Measurements from ENCODE around the gene NR1I2. TPM values are rescaled to one million over a fixed set of nuclear protein-coding genes. Genes with fewer than 3 reads are reported as not detected.

NR1I2 gene
- total RNA-seq, 1 donor from 2014 or later: not detected

DNA sequence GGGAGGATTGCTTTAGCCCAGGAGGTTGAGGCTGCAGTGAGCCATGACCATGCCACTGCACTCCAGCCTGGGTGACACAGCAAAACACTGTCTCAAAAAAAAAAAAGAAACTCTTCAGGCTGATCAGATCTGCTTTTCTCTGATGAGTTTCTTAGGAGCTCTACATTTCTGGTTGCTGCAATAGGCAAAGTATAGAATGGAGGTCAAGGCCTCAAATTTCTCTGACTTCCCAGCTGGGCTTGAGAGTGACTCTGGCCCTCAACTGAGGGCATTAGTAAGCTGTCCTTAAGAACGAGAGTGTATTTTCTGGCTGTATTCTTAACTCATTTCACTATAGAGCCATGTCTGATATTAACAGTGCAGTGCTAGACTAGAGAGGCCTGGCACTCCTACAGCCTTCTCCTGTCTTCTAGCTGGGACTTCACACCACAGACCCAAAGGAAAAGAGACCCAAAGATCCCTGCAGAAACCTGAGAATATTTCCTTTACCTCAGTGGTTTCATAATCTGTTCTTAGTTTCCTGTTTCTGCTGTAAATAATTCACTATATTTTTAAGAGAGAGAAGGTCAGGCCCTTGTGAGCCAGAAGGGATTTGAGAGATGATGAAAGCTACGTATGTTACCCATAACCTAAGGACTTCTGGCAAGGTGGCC is 2.0 kb upstream of the NR1I2 start:
- DNase-seq: no peak

DNA sequence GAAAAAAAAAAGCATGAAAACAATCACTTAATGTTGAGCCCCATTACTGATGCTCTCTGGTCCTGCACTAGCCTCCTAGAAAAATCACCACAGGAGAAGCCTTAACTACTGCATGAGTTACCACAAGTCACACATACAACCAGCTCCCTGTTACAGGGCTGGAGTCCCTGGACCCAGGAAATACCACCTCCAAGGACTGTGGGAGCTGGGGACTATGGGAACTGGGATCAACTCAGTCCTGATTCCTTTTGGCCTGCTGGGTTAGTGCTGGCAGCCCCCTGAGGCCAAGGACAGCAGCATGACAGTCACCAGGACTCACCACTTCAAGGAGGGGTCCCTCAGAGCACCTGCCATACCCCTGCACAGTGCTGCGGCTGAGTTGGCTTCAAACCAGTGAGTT is 559 bp downstream of the NR1I2 start:
- DNase-seq: no peak

DNA sequence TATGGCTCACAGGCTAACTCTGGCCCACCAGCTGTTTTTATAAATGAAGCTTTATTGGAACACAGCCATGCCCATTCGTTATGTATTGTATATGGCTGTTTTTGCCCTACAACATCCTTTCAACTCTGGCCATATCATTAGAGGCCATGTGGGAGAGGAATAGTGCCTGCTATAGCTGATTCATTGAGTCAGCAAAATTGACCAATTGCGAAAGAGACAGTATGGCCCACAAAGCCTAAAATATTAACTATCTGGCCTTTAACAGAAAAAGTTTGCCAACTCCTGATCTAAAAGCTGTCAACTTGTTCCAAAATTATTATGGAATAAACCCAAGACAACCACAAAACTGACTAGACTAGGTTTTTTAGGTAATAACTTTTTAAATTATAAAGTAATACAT is 1.4 kb downstream of the NR1I2 start:
- no peak for DNase-seq

DNA sequence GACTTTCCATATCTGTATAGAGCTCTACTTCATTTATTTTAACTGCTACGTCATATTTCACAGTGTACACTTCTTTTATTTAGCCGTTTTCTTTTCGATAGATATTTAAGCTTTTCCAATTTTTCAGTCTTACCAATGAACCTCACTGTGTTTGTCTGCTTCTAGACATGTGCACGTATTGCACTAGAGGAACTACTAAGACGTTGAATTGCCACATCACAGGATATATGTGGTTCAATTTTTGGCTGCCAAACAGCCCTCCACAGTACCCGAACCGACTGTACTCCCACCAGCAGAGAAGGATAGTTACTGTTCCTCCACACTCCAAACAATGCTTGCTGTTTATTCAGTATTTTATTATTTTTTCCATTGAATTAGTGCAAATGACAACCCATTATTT is 2.0 kb downstream of the NR1I2 start:
- no peak for DNase-seq

DNA sequence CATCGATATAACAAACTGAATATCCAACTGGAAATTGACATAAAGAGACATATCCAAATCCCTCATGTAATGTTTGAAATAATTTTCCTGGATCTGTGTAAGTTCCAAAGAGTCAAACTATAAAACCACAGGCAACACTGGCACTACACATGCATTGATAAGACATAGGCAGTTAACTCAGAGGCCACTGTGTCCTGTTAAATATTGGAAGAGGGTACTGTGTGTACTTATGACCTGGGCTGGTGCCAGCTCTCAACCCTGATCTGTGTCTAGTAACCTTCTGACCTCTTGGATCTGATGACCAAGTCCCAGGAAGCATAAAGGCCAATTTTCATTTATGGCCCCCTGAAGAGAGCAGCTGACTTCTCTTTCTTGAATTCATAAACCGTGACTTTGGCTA is 4.5 kb downstream of the NR1I2 start:
- no peak for DNase-seq

DNA sequence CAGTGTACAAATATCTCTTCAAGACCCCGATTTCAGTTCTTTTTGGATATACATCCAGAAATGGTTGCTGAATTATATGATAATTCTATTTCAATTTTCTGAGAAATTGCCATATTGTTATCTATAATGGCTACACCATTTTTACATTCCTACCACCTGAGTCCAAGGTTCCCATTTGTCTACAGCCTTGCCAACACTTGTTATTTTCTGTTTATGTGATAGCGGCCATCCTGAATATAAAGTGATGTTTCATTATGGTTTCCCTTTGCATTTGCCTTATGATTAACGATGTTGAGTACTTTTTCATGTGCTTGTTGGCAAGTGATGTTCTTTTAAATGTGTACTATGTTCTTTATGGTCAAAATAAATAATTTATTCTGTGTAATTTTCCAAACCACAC is 8.5 kb downstream of the NR1I2 start:
- DNase-seq: no peak

DNA sequence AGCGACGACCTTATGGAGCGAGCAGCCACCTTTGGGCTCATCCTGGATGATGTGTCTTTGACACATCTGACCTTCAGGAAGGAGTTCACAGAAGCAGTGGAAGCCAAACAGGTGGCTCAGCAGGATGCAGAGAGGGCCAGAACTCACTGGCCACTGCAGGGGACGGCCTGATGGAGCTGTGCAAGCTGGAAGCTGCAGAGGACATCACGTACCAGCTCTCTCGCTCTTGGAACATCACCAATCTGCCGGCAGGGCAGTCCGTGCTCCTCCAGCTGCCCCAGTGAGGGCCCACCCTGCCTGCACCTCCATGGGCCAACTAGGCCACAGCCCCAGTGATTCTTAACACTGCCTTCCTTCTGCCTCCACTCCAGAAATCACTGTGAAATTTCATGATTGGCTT is 10.4 kb downstream of the NR1I2 start:
- DNase-seq: no peak

DNA sequence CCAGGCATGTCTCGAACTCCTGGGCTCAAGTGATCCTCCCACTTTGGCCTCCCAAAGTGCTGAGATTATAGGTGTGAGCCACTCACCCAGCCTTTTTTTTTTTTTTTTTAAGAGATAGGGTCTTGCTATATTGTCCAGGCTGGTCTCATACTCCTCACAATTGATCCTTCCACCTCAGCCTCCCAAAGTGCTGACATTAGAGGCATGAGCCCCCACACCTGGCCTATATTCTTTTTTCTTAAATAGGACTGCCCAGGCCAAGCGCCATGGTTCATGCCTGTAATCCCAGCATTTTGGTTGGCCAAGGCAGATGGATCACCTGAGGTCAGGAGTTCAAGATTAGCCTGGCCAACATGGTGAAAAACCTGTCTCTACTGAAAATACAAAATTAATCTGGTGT is 12.5 kb downstream of the NR1I2 start:
- no peak for DNase-seq

DNA sequence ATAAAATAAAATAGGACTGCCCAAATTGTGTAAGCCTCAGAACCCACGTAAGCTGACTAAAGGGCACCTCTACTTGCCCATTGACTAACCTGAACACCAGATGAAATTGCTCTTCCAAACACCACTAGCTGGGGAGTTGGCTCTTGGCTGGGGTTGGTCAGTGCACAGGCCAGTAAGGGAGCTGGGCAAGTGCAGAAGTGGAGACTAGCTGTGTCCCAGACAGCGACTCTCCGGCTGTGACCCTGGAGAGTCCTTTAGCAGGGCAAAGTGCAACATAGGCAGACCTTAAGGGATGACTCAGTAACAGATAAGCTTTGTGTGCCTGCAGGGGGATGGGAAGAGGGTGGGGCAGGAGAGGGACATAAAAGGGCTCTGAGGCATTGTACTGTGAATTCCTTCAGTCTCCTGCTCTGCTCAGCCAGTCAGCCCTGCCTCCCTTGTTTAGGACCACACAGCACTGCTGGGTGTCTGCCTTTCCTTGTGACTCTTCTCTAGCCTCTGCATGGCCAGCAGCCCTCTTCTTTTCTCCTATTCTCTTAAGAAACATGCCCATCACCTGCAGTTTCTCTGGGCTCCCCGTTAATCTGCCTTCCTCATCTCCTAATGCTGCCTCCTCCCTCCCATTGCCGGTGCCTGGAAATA is 13.2 kb downstream of the NR1I2 start:
- no peak for DNase-seq

DNA sequence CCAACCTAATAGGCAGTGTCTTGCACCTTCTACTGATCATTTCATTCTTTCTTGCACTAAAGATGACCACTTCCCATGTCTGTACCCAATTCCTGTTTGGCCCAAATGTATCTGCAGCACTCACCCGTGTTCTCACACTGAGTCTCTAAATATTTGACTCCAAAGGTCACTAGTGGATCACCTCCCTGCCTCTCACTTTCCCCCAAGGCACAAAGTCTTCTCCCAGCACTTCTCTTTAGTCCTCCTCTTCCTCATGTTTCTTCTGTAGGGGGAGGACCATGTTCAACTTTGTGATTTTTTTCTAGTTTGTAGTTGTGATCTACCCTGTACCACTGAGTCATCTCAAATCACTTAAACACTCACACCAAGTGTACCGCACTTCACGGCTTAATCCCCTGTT is 13.9 kb downstream of the NR1I2 start:
- no peak for DNase-seq

DNA sequence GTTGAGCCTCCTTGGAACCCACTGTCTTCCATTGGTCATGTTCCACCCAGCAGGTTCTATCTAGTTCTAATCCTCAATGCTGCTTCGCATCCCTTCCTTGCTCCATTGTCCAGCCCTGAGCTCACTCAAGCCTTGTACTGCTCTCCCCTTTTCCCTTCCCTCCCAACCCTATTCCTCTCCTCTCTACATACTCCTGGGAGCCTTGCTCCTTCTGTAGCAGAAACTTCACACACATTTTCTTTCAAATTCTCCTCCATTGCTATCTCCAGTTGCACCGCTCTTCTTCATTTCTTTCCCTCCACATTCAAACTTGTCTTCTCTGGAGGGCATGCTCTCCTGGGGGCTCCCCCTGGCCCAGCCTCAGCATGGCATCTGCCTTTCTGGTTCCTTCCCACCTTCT is 14.5 kb downstream of the NR1I2 start:
- DNase-seq: no peak

DNA sequence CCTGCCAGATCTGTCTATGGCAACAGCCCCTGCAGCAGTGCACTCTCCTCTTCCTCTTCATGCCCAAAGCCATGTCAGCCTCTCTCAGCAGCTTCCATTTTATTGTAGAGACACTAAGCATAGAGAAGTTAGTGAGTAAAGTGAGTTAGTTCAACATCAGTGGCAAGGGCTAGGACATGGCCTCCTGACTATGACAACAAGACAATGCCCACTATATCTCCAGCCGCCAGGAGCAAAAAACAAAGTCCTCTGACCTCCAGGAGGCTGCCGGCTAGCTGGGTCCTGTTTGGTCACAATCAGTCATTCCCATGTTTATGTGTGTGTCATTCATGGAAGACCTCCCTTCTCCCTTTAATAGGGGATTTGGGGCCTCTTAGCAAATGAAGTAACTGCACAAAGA is 14.9 kb downstream of the NR1I2 start:
- no peak for DNase-seq

DNA sequence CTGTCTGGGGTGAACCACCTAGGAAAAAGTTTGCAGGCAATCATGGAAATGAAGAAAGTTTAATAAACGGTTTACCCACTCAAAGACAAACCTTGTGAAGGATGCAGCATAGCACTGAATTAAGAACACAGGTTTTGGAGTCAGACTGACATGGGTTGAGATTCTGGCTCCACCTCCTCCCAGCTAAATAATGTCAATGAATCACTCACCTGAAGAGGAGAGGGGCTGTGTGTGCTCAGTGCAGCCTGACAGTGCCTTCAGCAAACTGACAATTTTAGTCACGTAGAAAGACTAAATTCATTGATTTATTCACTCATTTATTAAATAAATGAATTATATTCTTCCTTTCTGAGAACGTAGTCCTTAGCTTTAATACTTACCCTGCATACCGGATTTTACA is 18.9 kb downstream of the NR1I2 start:
- no peak for DNase-seq

DNA sequence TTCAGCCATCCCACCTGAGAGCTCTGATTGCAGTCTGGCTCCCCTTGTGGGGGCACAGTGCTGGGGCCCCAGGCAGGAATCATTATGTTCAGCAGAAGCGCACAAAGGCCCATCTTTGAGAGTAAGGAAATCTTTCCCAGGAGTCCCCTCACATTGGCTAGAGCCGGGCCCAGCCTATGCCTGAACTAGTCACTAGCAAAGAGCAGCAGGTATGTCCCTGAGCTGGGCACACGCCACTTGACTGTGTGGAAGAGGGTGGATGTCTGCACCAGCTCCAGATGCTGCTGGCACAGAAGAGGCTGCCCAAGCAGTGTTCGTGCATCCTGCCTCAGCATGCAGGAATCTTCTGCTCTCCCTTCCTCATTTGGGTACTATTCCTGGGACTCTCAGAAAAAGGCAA is 26.3 kb downstream of the NR1I2 start:
- DNase-seq: no peak

DNA sequence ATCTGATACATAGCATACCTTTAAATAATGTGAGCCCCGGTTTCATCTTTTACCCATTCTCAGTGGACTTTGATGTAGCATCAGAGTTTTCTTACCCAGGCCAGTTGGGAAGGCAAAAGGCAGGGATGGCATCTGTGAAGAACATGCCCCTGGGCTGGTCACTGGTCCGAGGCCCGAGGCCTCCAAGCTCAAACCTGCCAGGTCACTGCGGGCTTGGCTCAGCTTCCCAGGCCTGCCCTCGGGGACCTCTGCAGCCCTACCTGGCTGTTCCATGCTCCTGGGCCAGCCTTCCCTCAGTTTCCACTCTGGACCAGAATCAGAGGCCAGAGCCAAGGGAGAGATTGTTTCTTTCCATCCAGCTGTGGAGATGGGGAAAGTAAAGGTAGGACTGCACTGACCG is 26.9 kb downstream of the NR1I2 start:
- no peak for DNase-seq

DNA sequence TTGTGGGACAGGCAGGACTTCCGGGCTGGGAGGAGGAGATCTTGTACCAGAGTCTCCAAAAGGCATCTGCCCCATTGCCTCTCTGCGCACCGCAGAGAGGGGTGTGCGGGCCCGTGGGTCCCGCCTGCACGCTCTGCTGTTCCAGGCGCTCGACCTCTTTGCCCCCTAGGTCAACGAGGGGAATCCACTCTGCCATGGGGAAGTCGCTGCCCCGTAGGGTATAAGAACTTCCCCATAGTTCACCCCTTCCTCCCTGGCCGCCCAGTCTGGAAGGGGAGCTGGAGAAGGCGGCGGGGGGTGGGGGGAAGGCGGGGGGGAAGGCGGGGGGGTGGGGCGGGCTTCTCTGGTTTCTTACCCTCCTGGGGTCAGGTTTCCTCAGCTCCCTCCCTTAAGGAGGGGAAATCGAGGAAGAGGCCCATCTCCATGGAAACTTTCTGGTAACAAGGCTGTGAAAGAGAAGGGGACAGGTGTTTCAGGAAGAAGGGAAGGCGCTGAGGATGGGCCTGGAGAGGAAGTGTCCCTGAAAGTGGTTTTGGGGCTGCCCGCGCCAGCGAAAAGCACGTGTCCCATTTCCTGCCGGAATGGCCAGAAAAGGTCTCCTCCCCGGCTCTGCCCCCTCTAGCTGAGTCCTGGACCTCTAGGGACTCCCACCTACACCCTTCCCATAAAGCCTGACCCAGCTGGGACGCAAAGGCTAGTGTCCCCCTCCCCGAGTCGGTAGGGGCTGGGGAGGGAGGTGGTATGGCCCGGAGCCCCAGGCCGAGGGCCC is 27.5 kb downstream of the NR1I2 start:
- DNase-seq: peak; percentile 24

DNA sequence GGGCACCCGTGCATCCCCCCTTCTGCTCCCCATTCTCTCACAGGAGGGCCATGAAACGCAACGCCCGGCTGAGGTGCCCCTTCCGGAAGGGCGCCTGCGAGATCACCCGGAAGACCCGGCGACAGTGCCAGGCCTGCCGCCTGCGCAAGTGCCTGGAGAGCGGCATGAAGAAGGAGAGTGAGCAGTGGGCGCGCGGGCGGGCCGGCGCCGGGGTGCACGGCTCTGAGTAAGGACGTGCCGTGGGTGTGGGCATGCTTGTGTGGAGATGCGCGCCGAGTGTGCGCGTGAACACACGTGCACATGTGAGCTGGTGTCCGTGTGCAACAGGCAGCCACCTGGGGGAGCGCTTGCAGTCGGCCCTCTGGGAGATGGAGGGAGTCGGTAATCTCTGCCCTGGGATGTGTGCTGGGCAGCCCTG is 28.1 kb downstream of the NR1I2 start:
- peak; percentile 35 for DNase-seq

DNA sequence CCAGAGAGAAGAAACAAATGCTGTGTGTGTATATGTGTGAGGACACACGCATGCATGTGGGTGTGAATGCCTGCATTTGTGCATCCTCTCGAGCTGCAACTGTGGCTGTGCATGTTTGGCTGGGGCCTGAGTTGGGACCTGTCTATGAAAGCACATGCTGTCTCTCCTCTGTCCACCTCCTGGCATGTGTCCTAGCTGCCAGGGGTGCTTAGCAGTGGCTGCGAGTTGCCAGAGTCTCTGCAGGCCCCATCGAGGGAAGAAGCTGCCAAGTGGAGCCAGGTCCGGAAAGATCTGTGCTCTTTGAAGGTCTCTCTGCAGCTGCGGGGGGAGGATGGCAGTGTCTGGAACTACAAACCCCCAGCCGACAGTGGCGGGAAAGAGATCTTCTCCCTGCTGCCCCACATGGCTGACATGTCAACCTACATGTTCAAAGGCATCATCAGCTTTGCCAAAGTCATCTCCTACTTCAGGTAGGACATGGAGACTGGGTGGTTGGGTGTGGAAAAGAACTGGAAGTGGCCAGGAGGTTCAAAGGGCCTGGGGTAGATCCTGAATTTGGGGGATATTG is 30.7 kb downstream of the NR1I2 start:
- no peak for DNase-seq

DNA sequence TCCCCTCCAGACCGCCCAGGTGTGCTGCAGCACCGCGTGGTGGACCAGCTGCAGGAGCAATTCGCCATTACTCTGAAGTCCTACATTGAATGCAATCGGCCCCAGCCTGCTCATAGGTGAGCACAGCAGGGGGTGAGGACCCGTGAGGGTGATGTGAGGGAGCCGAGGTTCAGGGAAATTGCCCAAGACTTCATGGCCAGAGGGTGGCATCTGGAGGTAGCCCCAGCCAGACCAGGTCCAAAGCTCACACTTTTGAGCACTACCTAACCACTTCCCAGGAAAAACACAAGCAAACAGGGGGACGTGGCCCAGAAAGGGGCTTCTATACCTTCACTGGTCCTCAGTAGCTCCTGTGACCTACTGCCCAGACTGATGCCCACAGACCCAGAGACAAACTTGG is 33.8 kb downstream of the NR1I2 start:
- DNase-seq: no peak

DNA sequence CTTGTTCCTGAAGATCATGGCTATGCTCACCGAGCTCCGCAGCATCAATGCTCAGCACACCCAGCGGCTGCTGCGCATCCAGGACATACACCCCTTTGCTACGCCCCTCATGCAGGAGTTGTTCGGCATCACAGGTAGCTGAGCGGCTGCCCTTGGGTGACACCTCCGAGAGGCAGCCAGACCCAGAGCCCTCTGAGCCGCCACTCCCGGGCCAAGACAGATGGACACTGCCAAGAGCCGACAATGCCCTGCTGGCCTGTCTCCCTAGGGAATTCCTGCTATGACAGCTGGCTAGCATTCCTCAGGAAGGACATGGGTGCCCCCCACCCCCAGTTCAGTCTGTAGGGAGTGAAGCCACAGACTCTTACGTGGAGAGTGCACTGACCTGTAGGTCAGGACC is 35.2 kb downstream of the NR1I2 start:
- DNase-seq: no peak

DNA sequence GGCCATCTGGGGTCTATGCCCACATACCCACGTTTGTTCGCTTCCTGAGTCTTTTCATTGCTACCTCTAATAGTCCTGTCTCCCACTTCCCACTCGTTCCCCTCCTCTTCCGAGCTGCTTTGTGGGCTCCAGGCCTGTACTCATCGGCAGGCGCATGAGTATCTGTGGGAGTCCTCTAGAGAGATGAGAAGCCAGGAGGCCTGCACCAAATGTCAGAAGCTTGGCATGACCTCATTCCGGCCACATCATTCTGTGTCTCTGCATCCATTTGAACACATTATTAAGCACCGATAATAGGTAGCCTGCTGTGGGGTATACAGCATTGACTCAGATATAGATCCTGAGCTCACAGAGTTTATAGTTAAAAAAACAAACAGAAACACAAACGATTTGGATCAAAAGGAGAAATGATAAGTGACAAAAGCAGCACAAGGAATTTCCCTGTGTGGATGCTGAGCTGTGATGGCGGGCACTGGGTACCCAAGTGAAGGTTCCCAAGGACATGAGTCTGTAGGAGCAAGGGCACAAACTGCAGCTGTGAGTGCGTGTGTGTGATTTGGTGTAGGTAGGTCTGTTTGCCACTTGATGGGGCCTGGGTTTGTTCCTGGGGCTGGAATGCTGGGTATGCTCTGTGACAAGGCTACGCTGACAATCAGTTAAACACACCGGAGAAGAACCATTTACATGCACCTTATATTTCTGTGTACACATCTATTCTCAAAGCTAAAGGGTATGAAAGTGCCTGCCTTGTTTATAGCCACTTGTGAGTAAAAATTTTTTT is 35.9 kb downstream of the NR1I2 start:
- no peak for DNase-seq

DNA sequence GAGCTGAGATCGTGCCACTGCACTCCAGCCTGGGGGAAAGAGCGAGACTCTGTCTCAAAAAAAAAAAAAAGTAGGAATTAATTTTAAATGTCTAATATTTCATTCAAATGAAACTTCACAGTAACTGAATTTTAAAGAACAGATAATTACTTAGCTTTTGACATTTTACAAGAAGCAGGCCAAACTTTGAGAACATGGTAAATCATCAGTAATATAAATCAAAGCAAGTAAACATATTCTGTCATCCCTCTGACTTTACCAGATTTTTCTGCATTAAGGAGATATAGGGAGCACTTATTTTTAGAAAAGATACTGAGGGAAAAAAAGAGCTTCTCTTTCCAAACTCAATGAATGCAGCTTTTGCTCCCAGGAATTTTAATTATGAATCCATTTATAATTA is 37.0 kb downstream of the NR1I2 start:
- no peak for DNase-seq

DNA sequence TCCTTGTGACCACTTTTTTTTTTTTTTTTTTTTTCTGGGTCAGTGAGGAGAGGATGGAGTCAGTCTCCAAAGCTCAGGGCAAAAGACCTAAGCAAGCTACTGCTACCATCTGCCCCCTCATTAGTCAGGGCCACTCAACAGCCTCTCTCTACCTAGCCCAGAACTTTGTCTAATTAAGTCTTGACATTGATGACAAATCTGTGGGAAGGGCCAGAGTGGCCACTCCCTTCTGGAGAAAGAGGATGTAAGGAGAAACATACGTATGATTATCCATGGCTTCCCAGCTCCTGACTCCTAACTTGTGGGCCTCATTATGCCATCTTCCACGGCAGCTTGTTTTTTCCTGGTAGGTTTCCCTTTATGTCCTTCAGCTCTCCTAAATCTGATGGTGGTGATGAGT is 37.9 kb downstream of the NR1I2 start:
- DNase-seq: no peak

Measured in tongue (tissue), 2 donors.